HEK293T (cell line): ENCODE measurements around the gene SLC35F3.

Experiments used
- ARNT ChIP-seq: fragments of 450-650 bp; IDR thresholded peaks from 2 replicates; pipeline ENCODE4 v1.6.1; 2017; ENCODE audit warnings: mild to moderate bottlenecking
- ELF4 ChIP-seq: fragments of 450-650 bp; IDR thresholded peaks from 2 replicates; pipeline ENCODE4 v1.6.1; 2017; ENCODE audit warnings: antibody characterized with exemption

- TF ChIP-seq ARNT (no peak), ELF4 (no peak)
Measured at GRCh38 chr1:234276151-234276788, 371.8 kb downstream of the SLC35F3 start.
